Activated T-helper 1 cell treated with Interleukin-2 at 50 U/mL for 16 hours (primary cell): ENCODE measurements around the gene ZFYVE28.

Experiments used
- DNase-seq: peaks from one replicate; pipeline ENCODE4 v3.0.0-alpha.2; 2020; ENCODE audit warnings: low read depth

Gene ZFYVE28

DNA sequence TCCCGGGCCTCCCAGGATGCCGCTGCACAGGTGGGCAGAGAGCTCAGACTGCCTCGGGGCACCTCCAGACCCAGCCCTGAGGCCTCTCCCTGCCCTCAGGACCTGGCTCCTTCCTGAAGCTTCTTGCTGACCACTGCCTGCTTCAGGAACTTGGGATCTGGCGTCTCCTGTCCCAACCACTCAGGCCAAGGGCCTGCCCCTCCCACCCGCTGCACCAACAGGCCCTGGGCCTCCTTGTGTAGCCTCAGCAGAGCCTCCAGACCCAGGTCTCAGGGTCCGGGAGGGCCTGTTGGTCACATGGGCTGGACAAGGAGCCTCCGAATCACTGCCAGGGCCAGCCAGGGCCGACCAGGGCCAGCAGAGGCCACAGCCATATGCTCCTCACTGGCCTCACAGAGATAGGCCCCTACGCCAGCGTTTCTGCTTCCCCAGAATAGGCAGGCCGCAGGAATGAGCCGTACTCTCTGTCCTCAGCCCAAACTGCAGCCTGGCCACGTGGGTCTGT is 159.4 kb downstream of the ZFYVE28 start:
- DNase-seq = no peak

DNA sequence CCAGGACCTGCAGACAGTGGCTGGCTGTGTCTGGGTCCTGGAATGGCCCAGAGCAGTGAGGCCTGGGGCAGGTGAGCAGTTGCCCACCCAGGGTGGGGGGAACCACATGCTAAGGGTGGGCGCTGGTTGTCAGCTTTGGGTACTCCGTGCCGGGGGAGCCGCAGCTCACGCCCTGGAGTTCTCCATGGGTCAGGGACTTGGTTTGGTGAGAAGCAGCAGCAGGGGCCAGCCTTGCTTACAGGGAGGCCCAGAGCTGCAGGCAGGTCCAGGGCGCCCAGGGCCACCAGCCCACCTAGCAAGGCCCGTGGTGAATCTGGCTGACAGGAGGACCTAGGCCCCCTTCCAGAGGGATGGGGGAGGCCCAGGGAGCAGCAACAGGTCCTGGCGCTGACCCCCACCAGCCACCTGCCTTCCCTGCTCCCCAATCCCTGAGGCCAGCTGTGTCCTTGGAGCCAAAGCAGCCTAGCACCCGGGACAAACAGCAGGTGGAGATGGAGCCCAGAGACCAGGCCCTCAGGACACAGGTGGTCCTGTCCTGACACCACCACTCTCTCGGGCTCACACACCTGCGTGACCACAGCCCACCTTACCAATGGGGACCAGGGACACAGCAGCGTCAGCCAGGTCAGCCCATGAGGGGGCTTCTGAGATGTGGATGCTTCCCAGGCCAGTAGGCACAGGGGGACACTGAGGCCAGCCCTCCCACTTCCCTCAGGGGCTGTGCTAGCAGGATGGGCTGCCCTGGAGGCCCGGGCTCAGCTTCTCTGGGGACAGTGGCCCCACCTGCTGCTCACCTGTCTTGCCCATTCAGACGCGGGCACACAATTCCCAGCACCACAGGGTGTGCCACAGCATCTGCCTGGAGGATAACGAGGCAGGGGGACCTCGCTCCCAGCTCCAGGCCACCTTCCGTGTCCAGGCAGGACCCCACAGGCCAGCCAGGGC is 160.1 kb downstream of the ZFYVE28 start:
- DNase-seq = no peak

DNA sequence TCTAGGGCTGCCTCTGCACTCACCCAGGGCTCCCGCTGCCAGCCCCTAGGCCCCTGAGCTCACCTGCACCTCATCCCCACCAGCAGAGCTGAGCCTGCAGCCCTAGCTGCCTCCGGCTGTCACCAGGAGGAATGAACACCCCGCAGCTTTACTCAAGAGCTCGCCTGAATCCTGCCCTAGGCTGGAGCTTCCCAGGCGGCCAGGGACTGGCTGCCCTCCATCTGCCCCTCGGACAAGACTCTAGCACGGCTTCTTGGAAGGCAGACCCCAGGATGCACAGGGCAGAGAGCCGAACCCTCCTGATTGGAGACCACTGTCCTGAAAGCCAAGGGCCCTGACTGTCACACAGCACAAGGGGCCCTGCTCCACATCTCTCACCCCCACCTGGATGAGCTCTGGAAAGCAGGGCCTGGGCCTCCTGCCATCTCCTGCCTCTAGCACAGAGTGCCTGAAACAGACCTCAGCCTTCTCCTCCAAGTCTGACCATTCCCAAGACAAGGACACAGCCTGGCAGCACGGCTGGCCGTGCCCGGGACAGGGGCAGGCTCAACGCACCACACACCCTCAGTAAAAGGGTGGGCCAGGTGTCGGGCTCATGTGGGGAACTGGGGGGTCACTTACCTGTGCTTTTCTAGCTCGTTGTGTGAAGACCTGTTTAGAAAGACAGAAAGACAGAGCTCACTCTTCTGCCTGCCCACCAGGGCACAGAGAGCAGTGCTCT is 160.9 kb downstream of the ZFYVE28 start:
- no peak for DNase-seq

DNA sequence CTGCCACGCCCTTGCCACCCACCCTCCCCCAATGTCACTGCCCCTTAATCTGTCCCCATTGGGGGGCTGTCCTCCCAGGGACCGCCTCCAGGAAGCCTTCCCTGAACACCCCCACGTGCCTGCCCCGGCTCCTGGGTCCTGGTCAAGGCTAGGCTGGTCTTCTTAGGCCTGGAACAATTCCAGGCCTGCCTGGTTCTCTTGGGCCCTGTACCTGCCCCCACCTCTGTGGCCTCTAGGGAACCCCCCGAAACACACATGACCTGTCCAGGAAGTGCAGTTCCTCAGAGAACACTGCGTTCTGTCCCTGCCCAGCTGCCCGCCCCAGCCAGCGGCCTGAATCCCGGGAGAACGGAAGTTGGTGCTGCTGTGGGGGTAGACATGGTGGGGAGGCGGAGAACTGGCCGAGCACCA is 161.7 kb downstream of the ZFYVE28 start:
- no peak for DNase-seq

DNA sequence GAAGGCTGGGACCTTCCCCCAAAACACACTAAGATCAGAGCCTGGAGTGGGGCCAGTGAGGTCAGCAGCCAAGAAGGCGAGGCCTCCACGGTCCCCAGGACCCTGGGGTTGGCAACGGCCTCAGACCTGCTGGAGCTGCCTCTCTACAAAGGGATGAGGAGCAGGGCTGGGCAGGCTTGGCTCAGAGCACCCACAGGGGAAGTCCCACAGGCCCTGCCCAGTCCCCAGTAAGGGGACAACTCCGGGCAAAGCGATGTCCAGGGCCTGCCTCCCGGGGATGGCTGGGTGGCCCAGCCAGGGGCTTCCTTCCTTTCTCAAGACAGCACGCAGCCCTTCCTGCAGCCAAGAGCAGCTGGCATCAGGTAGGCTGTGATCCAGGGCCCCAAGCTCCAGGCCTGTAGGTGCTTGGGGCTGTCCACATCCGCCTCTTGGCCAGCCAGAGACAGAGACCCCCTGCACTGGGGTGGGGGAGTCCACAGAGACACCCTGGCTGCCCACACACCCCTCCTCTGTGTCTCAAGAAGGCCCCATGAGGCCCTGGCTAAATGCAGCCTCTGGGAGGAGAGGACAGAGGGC is 162.2 kb downstream of the ZFYVE28 start:
- DNase-seq = no peak

DNA sequence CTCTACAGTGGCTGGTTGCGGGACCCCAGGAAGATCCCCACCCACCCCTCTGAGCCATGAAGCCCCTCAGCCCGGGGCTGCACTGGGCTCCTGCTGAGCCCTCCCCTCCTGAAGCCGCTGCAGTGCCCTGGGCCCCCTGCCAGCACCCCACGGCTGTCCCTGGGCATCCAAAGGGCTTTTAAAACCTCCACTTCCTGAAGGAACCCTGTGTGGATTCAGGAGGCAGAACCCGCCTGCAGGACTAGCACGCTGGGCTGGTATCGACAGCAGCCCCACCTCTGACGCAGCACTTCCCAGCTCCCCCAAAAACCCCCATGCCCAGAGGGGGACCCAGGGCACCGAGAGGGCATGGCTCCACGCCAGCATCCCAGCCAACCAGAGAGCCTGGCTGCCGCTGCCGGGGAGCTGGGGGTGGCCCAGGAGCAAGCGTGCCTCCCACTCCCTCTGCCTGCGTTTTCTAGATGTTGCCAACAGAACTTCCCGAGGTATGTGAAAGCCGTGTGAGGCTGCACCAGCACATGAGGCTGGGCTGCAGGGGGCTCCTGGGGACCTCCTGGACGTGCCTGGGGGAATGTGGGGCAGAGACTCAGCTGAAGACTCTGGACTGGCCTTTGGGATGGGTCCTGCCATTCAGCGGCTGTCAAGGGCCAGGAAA is 162.8 kb downstream of the ZFYVE28 start:
- DNase-seq = no peak

DNA sequence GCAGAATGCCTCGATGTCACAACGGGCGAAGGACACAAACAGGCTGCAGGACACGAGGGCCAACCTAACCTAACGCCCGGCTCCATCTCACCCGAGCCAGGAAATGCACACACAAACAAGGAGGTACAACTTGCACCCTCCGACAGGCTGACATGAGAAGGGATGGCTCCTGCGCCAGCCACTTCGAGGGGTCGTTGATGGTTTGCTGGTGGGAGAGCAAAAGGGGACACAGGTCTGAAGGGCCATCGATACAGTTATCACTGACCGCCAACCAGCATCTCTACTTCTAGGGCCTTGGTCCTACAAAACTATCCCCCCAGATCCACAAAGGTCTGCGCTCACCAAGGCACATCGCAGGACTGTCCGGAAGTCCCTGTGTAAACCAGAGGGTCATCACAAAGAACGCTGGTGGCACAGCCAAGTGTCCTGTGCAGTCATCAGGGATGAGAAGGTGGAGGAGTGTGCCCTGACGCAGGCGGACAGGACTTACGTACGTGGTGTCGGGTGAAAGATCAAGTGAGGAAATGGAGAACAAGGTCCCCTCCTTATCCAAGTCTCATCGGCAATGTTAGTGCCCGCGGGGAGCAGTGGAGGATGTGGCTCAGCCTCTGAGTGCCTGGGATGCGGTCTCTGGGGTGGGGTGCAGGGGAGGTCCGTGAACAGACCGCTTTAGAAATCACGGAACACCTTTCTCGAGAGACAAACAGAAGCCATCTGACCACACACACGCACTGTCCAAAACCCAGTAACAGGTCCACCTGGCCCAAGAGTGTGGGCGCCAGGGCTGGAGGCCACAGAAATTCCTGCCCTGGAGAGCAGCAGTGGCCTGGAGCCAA is 163.6 kb downstream of the ZFYVE28 start:
- DNase-seq = no peak

DNA sequence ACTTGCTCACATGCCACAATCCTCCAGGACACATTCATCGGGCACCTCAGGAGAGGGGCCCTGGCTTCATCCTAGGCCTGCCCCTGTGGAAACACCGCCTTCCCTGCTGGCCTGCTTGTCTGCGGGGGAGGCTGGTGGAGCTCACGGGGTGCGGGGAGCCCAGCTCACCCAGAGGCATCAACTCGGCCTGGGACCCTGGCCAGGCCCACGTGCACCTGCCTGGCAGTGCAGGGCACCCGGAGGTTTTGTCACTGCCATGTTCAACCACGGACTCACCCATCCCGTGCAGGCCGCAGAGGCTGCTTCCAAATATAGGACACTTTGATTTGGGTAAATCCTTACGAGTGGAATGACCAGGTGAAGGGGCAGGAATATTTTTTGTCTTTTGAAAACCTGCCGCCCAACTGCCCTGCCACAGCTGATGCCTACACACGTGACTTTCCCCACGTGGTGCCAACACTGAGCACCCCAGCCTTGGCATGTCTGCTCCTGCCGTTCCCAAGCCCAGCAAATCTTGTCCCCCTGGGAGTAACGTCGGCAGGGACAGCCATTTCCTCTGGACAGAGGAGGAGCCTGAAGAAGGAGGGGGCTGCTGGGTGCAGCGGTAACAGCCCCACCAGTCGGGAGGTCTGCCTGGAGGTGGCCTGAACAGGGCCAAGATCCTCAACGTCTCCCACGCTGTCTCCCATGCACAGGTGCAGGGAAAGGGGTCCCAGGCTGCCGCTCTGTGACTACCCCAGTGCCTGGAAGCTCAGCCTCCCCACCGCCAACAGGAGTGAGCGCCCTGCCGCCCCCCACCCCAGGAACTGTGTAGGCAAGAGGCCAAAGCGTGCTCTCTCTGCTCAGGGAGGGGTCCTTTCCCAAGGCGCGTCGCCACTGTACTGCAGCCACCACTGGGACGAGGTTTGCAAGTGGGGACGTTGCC is 165.0 kb downstream of the ZFYVE28 start:
- no peak for DNase-seq

DNA sequence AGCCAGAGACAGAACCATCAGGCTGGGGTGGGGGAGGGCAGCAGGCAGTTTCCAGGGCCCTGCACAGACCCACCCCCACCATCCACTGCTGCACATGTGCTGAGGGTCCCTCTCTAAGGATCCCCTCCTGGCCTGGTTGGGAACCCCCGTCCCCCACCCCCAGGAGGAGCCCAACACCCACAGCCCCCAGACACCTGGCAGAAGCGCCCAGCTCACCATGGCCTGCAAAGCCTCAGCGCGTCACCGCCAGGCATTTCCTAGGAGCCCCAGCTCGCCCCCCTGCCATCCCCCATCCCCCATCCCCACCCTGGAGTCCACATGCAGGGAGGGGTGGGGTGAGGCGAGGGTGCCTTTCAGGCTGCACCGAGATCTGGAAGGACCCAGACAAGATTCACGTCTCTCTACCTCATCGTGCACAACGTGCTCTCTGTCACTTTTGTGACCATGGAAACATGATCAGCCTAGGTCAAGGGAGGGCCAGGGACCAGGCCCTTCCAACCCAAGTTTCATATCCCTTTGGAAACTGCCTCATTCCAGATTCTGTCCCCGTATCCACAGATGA is 165.8 kb downstream of the ZFYVE28 start:
- DNase-seq = no peak

DNA sequence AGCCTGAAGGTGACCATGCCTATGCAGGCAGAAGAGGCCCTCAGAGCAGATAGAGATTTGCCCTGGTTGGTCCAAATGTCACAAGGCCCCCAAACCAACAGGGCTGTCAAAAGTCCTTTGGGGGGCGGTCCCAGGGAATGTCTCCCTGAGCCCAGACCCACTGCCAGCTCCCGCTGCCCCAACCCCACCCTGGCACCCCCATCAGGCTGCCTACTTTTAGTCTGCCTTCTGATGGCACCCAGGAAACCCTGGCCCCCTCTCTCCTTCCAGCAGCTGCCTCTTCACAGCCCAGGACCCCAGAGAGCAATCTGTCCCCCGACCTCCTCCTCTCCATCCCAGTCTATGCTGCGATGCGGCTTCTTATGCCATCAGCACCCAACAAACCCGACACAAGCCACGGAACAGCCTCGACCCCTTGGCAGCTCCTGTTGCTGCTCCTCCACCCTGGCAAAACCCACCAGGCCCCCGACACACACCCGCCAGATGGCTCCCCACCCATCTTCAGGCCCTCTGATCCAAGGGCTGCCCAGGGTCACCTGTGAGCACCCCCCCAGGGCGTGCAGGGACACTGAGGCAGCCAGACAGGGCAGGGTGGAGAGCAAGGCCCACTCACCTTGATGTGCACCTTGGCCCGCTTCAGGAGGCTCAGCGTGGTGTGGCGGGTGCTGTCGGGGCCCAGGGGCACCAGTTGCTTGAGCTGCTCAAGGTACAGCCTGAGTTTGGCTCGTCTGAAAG is 166.5 kb downstream of the ZFYVE28 start:
- no peak for DNase-seq

DNA sequence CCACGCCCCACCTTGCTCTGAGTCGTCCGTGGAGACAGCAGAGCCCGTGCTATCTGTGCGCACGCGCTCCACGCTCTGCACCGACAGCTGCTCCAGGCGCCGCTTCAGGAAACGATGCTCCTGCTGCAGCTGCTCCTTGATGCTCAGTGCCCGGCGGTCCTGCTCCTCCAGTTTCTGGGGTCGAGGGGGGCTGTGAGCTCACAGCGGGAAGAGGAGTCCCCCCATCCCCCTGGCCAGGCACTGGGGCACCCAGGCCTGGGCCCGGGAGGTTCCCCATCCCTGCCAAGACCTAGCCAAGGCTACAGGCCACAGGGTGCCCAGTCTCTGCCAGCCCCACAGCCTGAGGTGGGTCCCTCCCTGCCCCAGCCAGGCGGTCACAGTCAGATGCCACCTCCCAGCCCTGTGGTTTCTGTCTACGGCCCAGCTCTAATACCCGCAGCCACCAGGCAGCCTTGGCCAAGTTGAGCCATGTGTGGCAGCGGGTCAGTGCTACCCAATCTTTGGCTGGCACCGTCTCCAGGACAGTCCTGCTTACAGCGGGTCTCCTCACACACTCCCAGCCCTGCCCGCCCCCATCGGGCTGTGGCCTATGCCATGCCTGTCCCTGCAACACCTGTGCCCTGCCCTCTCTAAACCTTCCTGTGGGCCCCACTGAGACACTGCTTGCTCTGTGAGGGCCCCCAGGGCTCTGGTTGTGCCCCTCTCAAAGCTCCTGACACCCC is 167.2 kb downstream of the ZFYVE28 start:
- no peak for DNase-seq

DNA sequence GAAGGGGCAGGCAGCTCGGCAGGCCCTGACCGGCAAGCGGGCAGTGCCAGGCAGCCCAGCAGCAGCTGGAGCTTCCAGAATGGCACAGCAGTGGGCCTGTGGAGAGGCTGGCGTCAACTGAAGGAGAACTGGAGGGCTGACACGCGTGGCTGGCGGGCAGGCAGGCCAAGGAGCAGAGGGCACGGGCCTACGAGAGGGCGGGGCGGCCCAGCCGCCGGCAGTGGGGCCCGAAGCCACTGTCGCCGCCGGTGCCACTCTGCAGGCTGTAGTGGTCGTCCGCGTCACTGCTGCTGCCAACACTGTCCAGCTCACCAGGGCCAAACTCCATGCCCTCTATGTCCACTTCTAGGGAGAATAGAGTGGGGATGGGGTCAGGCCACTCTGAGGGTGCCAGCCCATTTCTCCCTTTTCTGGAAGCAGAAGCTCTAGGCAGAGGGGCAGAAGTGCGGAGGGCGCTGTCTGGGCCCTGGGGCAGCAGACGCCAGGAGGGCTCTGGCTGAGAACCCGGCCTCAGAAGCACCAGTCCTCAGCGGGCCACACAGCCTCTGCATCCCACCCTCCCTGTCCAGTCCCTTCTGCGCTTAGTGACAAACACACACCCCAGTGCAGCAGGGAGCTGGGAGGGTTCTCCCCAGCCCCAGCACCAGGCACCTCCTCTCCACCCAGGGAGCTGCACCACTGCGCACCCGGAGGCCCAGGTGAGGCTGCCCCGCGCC is 167.9 kb downstream of the ZFYVE28 start:
- no peak for DNase-seq

DNA sequence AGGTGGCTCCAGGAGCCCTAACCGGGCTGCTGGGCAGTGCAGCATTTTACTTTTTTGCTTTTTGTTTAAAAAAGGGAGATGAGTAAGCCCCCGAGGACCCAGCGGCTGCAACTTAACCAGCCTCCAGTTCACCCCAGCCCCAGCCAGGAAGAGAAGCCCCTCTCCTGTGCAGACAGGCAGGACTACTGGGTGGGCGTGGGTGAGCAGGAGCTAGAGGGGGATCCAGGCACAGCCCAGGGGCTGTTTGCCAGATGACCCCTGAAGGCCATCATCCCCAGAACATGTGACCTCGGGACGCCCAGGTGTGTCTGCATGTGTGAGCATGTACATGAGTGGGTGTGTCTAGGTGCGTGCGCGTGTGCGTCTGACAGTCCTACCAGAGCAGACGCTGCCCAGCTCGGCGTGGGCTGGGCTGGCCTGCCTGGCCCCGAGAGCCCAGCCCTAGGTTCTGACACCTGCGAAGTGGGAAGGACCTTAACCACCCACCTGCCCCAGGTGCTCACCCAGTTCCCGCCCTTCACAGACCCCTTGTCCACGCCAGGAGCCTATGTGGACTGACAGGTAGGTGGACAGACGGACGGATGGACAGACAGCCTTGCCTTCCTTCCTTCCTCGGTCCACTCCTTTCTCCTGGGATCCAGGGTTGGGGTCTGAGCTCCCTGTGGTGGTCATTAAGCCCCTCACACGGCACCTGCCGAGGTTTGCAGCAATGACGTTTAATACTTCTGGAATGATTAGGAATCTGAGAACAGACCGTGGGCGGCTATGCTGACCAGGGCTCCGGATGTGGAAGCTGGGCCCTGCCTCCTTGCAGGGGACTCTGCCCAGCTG is 168.7 kb downstream of the ZFYVE28 start:
- DNase-seq = no peak

DNA sequence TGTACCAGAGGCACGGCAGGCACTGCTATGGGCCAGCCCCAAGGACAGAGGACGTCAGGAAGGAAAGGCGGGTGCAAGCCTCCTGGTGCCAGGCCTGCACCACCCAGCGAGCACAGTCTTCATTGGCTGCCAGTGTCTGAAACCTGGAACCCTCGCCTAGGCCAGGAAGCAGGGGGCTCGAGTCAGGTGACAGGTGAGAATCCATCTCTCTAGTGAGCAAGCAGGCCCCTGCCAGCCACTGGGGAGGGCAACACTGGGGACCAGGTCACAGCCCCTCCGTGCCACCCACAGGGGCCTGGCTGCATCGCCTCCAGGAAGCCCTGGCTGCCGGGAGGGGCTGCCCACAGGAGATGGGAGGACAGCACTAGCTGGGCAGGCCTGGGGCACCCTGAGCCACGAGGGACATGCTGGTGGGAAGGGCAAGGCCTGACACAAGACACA is 169.6 kb downstream of the ZFYVE28 start:
- DNase-seq = no peak

DNA sequence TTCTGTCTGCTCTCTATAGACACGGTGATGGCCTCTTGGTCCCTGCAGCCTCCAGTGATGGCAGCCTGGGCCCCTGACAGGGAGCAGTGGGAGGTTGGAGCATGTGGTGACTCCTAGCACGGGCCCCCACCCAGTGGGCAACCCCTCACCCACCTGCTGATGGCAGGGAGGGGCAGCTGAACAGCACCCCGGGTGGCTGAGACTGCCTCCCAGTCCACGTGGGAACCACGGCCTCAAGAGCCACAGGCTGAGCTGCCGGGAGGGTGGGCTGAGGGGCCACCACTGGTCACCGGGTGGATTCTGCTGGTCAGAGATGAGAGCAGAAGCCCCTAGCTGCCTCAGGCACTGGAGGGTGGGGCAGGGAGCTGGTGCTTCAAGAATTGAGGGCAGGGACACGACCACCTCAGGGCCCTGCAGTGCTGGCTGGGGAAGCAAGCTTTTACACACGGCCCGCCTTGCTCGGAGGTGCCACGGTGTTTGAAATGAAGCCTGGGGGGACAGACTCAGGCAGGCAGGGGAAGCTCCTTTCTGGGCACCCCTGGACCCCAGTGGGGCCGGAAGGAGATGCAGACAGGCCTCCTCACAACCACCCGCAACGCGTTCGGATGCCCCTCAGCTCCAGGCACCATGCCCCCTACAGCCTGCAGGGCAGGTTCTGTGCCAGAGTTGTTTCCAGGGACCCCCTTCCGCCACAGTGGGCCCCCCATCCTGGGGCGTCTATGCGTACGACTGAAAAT is 170.2 kb downstream of the ZFYVE28 start:
- DNase-seq = no peak
